Right hindlimb (tissue), 1 donor: Measurements from ENCODE around the gene RASA4B.
"Not testable (repeated sequence)": the region's sequence is repeated elsewhere in the genome, so short reads cannot be mapped to it uniquely, and the experiment has no call there.

Experiments
- DNase-seq: peaks from one replicate; pipeline ENCODE4 v3.0.0-alpha.2; 2018

The RASA4B gene

DNA sequence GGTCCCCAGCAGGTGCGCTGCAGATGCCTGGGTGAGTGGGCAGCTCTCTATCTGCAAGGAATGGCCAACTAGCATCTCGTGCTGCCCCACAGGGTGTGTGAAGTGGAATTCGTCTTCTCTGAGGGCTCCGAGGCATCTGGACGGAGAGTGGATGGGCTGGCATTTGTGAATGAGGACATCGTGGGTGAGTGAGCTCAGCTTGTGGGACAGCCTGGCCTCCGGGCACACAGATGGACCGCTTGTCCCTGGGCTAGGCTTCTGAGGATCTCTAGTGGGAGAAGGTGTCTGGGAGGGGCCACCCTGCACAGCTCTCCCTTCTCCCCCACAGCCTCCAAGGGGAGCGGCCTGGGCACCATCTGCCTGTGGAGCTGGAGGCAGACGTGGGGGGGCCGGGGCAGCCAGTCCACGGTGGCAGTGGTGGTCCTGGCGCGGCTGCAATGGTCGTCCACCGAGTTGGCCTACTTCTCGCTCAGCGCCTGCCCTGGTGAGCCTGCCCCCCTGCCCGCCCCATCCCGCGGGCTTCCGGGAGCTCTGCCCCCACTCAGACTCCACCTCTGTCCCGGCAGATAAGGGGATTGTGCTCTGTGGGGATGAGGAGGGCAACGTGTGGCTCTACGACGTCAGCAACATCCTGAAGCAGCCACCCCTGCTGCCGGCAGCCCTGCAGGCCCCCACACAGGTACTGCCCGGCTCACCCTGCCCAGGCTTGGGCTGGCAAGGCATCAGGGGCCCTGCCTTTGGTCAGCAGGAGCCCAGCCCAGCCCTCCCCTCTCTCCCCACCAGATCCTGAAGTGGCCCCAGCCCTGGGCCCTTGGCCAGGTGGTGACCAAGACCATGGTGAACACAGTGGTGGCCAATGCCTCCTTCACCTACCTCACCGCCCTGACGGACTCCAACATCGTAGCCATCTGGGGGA, 45.2 kb downstream of the RASA4B start:
- DNase-seq: no peak

DNA sequence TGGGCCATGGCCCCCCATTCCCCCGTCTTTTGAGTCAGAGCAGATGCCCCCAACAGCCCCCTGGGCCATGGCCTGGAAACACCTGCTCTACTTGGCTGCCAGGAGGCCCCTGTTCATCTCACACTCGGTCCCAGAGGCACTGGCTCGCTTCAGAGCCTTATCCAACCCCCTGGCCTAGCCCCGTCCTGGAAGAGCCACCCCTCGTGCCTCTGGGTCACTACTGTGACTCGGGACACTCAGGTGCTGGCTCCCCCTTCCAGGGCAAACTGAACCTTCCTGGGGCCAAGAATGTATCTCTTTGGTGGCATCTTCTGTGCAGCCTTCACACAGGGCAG, 45.8 kb downstream of the RASA4B start:
- no peak for DNase-seq

- DNase-seq: no peak
These were observed 47.4 kb downstream of the RASA4B start for GRCh38 chr7:102469972-102470825.

GRCh38 chr7:102469351-102469971, 48.1 kb downstream of the RASA4B start:
- DNase-seq: no peak

- no peak for DNase-seq
These were observed 48.9 kb downstream of the RASA4B start for GRCh38 chr7:102468478-102469350.

GRCh38 chr7:102467581-102468477, 49.7 kb downstream of the RASA4B start:
- no peak for DNase-seq

DNA sequence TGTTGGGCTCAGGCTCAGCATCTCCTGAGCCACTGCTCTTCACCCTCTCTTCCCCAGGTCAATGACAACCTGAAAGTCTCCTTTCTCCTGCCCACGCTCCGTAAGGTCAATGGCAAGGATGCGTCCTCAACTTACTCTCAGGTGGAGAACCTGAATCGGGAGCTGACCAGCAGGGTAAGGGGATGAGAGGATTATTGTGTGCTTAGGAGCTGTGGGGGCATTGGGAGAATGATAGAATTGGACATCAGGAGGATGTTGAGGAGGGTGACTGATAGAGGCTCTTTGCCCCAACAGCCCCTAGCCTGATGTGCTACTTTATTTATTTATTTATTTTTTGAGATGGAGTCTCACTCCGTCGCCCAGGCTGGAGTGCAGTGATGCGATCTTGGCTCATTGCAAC, 51.5 kb downstream of the RASA4B start:
- no peak for DNase-seq

- peak; percentile 94 for DNase-seq
These were observed 52.8 kb downstream of the RASA4B start, which contains the start of the genes ALKBH4 and LRWD1 for GRCh38 chr7:102464577-102465280. Gene ALKBH4 (minus strand): TSS chr7:102464863. CDS start chr7:102464836, 27 bp downstream. Gene LRWD1 (plus strand): TSS chr7:102464984. CDS start chr7:102465081, 97 bp downstream.

GRCh38 chr7:102463841-102464576, 53.6 kb downstream of the RASA4B start:
- no peak for DNase-seq

- no peak for DNase-seq
These were observed 57.1 kb downstream of the RASA4B start for GRCh38 chr7:102460467-102460866.

DNA sequence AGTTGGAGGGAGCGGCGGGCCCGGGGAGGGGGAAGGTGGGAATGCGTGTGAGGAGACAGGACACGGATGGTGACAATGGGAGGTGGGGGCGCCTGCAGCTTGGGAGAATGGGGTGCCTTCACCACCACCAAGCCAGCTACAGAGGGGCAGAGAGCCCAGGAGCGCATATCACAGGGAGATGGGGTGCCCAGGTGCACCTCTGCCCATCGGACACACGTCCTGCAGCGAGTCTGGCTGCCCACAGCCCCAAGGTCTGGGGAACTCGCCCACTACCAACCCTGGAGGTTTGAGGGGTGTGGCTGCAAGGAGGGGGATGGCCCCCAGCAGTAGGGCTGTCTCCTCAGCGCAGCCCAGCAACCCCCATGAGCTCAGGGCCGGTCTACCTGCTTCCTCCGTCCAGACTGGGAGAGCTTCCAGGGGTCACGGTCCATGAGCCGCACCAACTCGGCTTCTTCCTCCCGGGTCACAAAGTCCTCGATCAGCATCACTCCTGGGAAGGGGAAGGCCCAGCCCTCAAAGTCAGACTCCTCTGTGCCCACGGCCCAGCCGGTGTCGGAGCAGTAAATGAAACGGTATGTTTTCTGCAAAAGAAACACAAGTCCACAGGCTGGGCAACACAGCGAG, 58.2 kb downstream of the RASA4B start:
- no peak for DNase-seq

- DNase-seq: no peak
These were observed 60.1 kb downstream of the RASA4B start for GRCh38 chr7:102457352-102457924.

GRCh38 chr7:102456327-102456726, 61.2 kb downstream of the RASA4B start:
- no peak for DNase-seq

DNA sequence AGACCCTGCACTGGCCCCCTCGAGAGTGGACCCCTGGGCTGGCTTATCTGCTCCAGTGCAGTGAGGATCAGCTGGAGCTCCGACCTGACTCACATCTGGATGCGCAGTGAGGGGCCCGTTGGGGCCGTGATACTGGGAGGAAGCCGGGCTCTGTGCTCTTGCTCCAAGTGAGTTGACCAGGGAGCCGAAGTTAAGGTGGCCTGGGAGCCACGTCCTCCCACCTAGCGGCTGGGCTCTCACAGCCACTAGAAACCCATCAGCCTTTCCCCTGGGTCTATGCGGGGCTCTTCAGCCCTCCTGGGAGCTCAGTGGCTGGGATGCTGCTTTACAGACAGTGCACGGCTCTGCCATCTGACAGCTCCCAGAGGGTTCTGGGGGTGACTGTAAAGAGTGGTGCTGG, 62.0 kb downstream of the RASA4B start:
- DNase-seq: no peak

GRCh38 chr7:102454932-102455331, 62.6 kb downstream of the RASA4B start:
- DNase-seq: not testable (repeated sequence)

- no peak for DNase-seq
These were observed 63.1 kb downstream of the RASA4B start for GRCh38 chr7:102454468-102454867.

DNA sequence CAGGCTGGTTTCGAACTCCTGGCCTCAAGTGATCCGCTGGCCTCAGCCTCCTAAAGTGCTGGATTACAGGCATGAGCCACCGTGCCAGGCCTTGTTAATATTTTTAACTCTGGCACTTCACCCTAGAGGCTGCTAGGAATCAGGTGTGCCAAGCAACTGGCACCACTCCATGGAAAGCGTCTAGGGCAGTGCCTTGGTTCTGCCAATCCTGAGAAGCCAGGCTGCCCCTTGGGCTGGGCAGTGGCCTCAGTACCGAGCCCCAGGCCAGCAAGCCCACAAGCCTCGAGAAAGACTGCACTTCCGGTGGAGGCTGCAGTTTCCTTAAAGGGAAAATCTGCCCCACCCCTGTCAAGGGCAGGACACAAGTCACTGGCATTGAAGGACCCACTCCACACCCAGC, 64.3 kb downstream of the RASA4B start:
- no peak for DNase-seq

GRCh38 chr7:102452451-102452850, 65.1 kb downstream of the RASA4B start:
- DNase-seq: no peak
